ENCODE measurements around the gene PRG2.
"Not testable (repeated sequence)": the region's sequence is repeated elsewhere in the genome, so short reads cannot be mapped to it uniquely, and the experiment has no call there.

PRG2 gene

DNA sequence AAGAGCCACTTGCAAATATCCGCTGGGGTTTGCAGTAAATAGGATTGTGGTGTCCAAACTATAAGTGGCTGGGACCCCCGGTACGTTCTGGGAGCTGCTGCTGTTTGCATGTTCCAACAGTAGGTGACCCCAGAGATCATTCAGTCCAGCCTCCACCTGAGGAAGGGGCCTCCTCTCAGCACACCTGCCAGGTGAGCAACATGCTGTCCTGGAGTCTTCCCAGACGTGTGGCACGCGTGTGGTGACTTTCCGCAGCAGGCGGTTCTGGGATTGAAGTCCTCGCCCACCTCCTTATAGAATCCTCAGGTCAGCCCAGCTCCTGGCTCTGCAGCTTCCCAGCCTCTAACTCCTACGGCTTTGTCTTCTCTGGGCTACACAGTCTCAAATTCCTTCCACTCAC, 45.6 kb downstream of the PRG2 start:
- no peak for DNase-seq

DNA sequence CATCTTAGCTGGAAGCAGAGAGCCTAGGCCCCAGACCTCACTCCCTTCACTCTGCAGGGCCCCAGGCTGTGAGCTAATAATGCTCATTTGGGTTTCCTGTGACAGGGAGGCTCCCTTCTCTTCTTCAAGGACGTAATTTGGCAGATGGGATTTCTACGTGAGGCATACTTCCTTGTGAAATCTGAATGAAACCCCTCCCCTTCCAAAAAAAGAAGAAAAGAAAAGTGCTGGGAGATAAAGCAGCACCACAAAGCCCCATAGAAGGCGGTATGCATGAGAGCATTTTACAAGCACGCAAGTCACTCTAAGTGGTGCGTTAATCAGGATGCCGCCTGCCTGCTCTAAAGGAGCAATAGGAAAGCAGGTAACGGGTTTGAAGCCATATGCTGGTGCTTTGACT, 46.6 kb downstream of the PRG2 start:
- DNase-seq = no peak

GRCh38 chr11:57342702-57343101, 47.7 kb downstream of the PRG2 start:
- DNase-seq = no peak

GRCh38 chr11:57341250-57341808, 49.1 kb downstream of the PRG2 start:
- DNase-seq = no peak

GRCh38 chr11:57340039-57340615, 50.3 kb downstream of the PRG2 start:
- DNase-seq = no peak

GRCh38 chr11:57339328-57339727, 51.1 kb downstream of the PRG2 start:
- no peak for DNase-seq

DNA sequence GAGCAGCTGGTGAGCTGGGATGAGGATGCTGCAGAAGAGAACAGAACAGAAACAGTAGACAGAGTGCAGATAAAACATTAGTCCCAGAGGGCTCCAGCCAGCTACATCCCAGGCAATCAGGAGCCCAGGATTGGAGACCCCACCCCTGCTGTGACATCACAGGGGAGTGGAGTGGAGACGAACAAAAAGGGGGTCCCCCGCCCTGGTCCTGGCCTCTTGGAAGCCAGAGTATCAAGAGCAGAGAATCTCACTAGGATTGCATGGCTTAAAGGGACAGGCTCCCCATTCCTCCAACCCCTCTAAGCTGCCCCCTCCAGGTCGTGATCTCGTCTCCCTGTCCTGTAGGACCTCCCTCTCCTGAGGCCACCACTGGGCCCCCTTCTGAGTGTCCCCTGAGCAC, 52.3 kb downstream of the PRG2 start, which contains the start of gene P2RX3:
Gene P2RX3 (plus strand): TSS at position 211 of the 400 bp plus-strand sequence. CDS start 199 bp downstream, outside the sequence.
- DNase-seq = no peak

DNA sequence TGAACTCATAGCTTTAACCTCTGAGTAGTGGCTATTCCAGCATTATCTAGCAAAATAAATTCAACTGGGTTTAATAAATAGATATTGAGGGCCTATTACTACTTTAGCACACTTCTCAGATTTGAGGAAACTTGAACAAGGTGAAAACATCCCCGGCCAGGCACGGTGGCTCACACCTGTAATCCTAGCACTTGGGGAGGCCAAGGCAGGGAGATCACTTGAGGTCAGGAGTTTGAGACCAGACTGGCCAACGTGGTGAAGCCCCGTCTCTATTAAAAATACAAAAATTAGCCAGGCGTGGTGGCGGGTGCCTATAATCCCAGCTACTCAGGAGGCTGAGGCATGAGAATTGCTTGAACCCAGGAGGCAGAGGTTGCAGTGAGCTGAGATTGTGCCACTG, 53.6 kb downstream of the PRG2 start:
- DNase-seq = not testable (repeated sequence)
